Esophagus muscularis mucosa (tissue), 4 donors: ENCODE measurements around the gene UGT1A3. TPM values are rescaled to one million over a fixed set of nuclear protein-coding genes. Genes with fewer than 3 reads are reported as not detected.

Experiments
- DNase-seq: peaks from one replicate; pipeline ENCODE4 v3.0.0-alpha.2; 2017; ENCODE audit errors: extremely low spot score
- H3K27ac ChIP-seq, 4 donors: fragments of 200-600 bp; sonication (generic); replicated peaks in 1 of 4; 1 replicate in 3 of 4; 2 replicates in 1 of 4; pipeline ENCODE4 v1.5.1; 2016 to 2019; ENCODE audit warnings: mild to moderate bottlenecking in 1 of 4
- H3K27me3 ChIP-seq, 4 donors: fragments of 200-600 bp; sonication (generic); one replicate each; pipeline versions ENCODE4 v1.5.1 to v1.6.0; 2016 to 2019
- H3K36me3 ChIP-seq, 4 donors: fragments of 200-600 bp; sonication (generic); one replicate each; pipeline ENCODE4 v1.5.1; 2016 to 2019
- H3K4me1 ChIP-seq, 4 donors: fragments of 200-600 bp; sonication (generic); one replicate each; pipeline ENCODE4 v1.5.1; 2016 to 2019
- H3K4me3 ChIP-seq, 4 donors: fragments of 200-600 bp; sonication (generic); 1 replicate in 2 of 4; 2 replicates in 2 of 4; pipeline ENCODE4 v1.5.1; 2016 to 2019; ENCODE audit warnings: mild to moderate bottlenecking in 4 of 4, moderate library complexity in 1 of 4
- H3K9me3 ChIP-seq, 4 donors: fragments of 200-600 bp; sonication (generic); 1 replicate in 3 of 4; 2 replicates in 1 of 4; pipeline ENCODE4 v1.5.1; 2016 to 2019
- CTCF ChIP-seq, 3 experiments: fragments of 200-600 bp in 2 of 3; fragments of 450-650 bp in 1 of 3; sonication (generic) in 2 of 3; IDR thresholded peaks; one replicate each; pipeline ENCODE4 v1.5.1; 2017 to 2019; ENCODE audit warnings: antibody characterized with exemption in 3 of 3, mild to moderate bottlenecking in 2 of 3, moderate library complexity in 1 of 3
- EP300 ChIP-seq: sonication (generic); formaldehyde crosslinking; IDR thresholded peaks from one replicate; pipeline ENCODE4 v1.6.1; 2017; ENCODE audit warnings: antibody characterized with exemption
- POLR2A ChIP-seq: fragments of 450-650 bp; IDR thresholded peaks from one replicate; pipeline ENCODE4 v1.6.1; 2017; ENCODE audit warnings: antibody characterized with exemption, moderate library complexity, mild to moderate bottlenecking, low read depth
- POLR2AphosphoS5 ChIP-seq, 2 donors: sonication (generic); formaldehyde crosslinking; IDR thresholded peaks; one replicate each; pipeline ENCODE4 v1.6.1; 2017; ENCODE audit warnings: antibody characterized with exemption in 2 of 2
- WGBS: methylation state at CpG from one replicate; pipeline ENCODE4 v1.1.5; 2018; 5-methylcytosine and 5-hydroxymethylcytosine counted together
- intact Hi-C: fragments of 100-400 bp; cut with DNase I; formaldehyde crosslinking; loops from one replicate; pipeline ENCODE4 v1.15.1; 2023
- total RNA-seq, 4 donors: library from RNA; depleted of rRNA; stranded (reverse); fragments of >200 nt; gene quantifications; one replicate each; pipeline versions ENCODE4 v1.1.0 to v1.2.1, GENCODE V29; 2016

UGT1A3 gene
- total RNA-seq, 4 donors from 2014 or later: not detected

DNA sequence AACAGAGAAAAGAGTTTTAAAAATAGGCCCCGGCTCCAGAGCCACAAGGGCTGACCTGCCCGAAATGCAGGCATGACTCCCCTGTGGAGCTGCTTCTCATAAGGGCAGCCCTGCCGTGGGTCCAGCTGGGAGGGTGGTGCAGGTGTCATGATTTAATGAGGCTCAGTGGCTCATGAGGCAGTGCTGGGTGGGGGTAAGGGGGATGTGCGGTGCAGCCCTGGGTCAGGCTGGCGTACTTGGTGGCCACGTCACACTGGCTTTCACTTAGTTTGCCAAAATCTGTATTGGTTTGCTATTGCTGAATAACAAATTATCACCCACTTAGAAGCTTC lies 91.9 kb downstream of the UGT1A3 start:
- Histone ChIP-seq H3K9me3 (no peaks in the 10 kb centered on the region), H3K4me1 (no peaks in the 10 kb centered on the region), H3K27me3 (peaks cover 0 to 5% (median 0%) of the 10 kb centered on the region in 4 donors), H3K27ac (no peak overlapping the region), H3K4me3 (no peak overlapping the region), H3K36me3 (no peaks in the 10 kb centered on the region)
- TF ChIP-seq CTCF (IDR thresholded peaks at IDR 0.05) (no peak), EP300 (no peak), POLR2A (no peak), POLR2AphosphoS5 (IDR thresholded peaks at IDR 0.05) (no peak)
- 83% methylated on average over 1 of the region's 6 CpGs for WGBS
- no peak for DNase-seq
- intact Hi-C loops: no loop called here

DNA sequence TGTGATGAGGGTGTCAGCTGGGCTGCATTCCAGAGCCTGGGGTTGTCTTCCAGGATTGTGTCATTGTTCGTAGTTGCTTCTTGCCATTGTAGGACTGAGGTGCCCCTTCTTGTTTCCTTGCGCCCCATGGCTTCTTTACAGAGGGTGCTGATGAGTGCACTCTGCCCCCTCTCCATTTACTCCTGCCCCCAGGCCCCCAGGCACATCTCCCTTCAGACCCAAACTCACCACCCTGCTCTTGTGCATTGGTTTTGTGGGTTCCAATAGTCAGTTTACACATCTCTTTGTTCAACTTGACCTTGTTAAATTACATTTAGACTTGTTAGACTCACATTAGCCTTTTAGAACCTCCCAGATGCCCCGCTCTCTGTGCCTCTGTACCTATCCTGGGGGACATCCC lies 92.4 kb downstream of the UGT1A3 start:
- H3K27ac ChIP-seq: no peak overlapping the region
- H3K4me3 ChIP-seq: no peak overlapping the region
- no peaks in the 10 kb centered on the region for H3K4me1 ChIP-seq
- intact Hi-C loops: no loop called here
- DNase-seq: no peak
- H3K36me3 ChIP-seq: no peaks in the 10 kb centered on the region
- 92% methylated on average over 3 of the region's 3 CpGs for WGBS
- peaks cover 0 to 5% (median 0%) of the 10 kb centered on the region in 4 donors for H3K27me3 ChIP-seq
- H3K9me3 ChIP-seq: no peaks in the 10 kb centered on the region
- TF ChIP-seq POLR2A: no peak
- no peak for TF ChIP-seq CTCF (IDR thresholded peaks at IDR 0.05)
- TF ChIP-seq EP300: no peak
- no peak for TF ChIP-seq POLR2AphosphoS5 (IDR thresholded peaks at IDR 0.05)

GRCh38 chr2:233821709-233822100 lies 92.9 kb downstream of the UGT1A3 start:
- intact Hi-C loops: no loop called here
- TF ChIP-seq POLR2AphosphoS5 (IDR thresholded peaks at IDR 0.05) (no peak), CTCF (IDR thresholded peaks at IDR 0.05) (no peak), EP300 (no peak), POLR2A (no peak)
- no peak for DNase-seq
- peaks cover 0 to 5% (median 0%) of the 10 kb centered on the region in 4 donors for H3K27me3 ChIP-seq
- H3K27ac ChIP-seq: no peak overlapping the region
- H3K4me1 ChIP-seq: no peaks in the 10 kb centered on the region
- no CpG with 5 or more reads among the region's 8 CpGs for WGBS
- H3K4me3 ChIP-seq: no peak overlapping the region
- H3K9me3 ChIP-seq: no peaks in the 10 kb centered on the region
- H3K36me3 ChIP-seq: no peaks in the 10 kb centered on the region

DNA sequence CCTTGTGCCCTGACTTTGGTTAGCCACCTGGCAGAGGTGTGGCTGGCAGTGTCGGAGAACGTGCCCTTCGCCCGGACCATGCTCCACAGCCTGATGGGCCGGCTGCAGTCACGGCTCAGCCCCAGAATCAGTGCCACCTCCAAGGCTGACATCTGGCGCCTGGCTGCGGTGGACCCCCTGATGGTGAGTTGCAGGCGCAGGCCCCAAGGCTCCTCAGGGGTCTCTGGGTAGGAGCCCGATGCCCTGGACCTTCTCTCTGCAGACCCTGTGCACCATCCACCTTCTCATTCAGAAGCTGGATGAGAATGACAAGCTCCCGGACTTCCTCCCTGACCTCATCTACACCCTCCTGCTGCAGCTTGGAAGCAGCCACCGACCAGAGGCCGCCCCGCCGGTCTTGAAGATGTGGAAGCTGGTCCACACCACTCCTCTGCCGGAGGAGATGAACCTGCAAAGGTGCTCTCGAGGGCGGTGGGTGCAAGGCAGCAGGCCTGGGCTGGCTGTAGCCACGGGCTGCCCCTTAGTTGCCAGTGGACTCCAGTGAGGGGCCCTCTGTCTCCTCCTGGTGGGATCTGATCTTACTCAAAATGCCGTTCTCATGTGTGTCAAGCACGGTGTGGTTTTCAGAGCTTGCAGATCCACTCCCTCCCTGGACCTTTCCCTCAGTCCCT lies 93.4 kb downstream of the UGT1A3 start:
- Histone ChIP-seq H3K36me3 (no peaks in the 10 kb centered on the region), H3K4me3 (no peak overlapping the region), H3K27me3 (peaks cover 0 to 5% (median 0%) of the 10 kb centered on the region in 4 donors), H3K27ac (no peak overlapping the region), H3K4me1 (no peaks in the 10 kb centered on the region), H3K9me3 (no peaks in the 10 kb centered on the region)
- no peak for DNase-seq
- intact Hi-C loops: no loop called here
- no peak for TF ChIP-seq CTCF (IDR thresholded peaks at IDR 0.05)
- 85% methylated on average over 14 of the region's 21 CpGs for WGBS

Other genes with a start within 250 kb of the UGT1A3 start
- 10 to 100 TPM; 12.3 to 23.3 (median 20.1) TPM for gene USP40, start 162.3 kb upstream of the UGT1A3 start, total RNA-seq
- gene UGT1A8, start 111.4 kb upstream of the UGT1A3 start, total RNA-seq: not detected
- gene UGT1A10, start 92.6 kb upstream of the UGT1A3 start, total RNA-seq: not detected
- gene UGT1A9, start 57.1 kb upstream of the UGT1A3 start, total RNA-seq: not detected
- gene UGT1A7, start 47.1 kb upstream of the UGT1A3 start, total RNA-seq: under 1 TPM in 1 of 4 donors, not detected in 3; 0.42 TPM
- gene UGT1A6, start 36.2 kb upstream of the UGT1A3 start, total RNA-seq: not detected
- not detected for gene UGT1A5, start 16.1 kb upstream of the UGT1A3 start, total RNA-seq
- not detected for gene UGT1A4, start 10.3 kb upstream of the UGT1A3 start, total RNA-seq
- gene UGT1A1, start 31.2 kb downstream of the UGT1A3 start, total RNA-seq: not detected
- not detected for gene MROH2A, start 49.3 kb downstream of the UGT1A3 start, total RNA-seq
- gene HJURP, start 125.5 kb downstream of the UGT1A3 start, total RNA-seq: under 1 TPM in 3 of 4 donors, not detected in 1; under 0.01 to 0.23 (median 0.19) TPM
- not detected for gene TRPM8, start 188.3 kb downstream of the UGT1A3 start, total RNA-seq